Middle frontal gyrus (tissue), 1 donor: ENCODE data around the gene PDE7B.

Source experiments
- DNase-seq: peaks from one replicate; pipeline ENCODE4 v3.0.0-alpha.2; 2015; ENCODE audit warnings: low spot score; ENCODE audit errors: extremely low spot score

PDE7B gene

GRCh38 chr6:135884136-135884535 is 32.6 kb downstream of the PDE7B start:
- no peak for DNase-seq

- no peak for DNase-seq
Observed at GRCh38 chr6:135887069-135887468, 35.6 kb downstream of the PDE7B start.

GRCh38 chr6:135888818-135889217 is 37.3 kb downstream of the PDE7B start:
- DNase-seq: no peak

GRCh38 chr6:135890876-135891275 is 39.4 kb downstream of the PDE7B start:
- DNase-seq: no peak

- DNase-seq: no peak
Observed at GRCh38 chr6:135891710-135892109, 40.2 kb downstream of the PDE7B start.

- no peak for DNase-seq
Observed at GRCh38 chr6:135895231-135895911, 43.9 kb downstream of the PDE7B start.

- DNase-seq: no peak
Observed at GRCh38 chr6:135897087-135897486, 45.6 kb downstream of the PDE7B start.

- peak; percentile 69 for DNase-seq
Observed at GRCh38 chr6:135901774-135902524, 50.4 kb downstream of the PDE7B start.

- no peak for DNase-seq
Observed at GRCh38 chr6:135902756-135903331, 51.3 kb downstream of the PDE7B start.

GRCh38 chr6:135904666-135905065 is 53.2 kb downstream of the PDE7B start:
- DNase-seq: no peak

GRCh38 chr6:135905604-135906300 is 54.3 kb downstream of the PDE7B start:
- DNase-seq: no peak

GRCh38 chr6:135906542-135906941 is 55.0 kb downstream of the PDE7B start:
- no peak for DNase-seq

- no peak for DNase-seq
Observed at GRCh38 chr6:135906972-135907465, 55.5 kb downstream of the PDE7B start.

- DNase-seq: no peak
Observed at GRCh38 chr6:135909737-135910387, 58.4 kb downstream of the PDE7B start.

GRCh38 chr6:135910790-135911618 is 59.5 kb downstream of the PDE7B start:
- no peak for DNase-seq

GRCh38 chr6:135913785-135914184 is 62.3 kb downstream of the PDE7B start:
- no peak for DNase-seq

- DNase-seq: no peak
Observed at GRCh38 chr6:135919026-135919425, 67.5 kb downstream of the PDE7B start.

- no peak for DNase-seq
Observed at GRCh38 chr6:135920689-135921088, 69.2 kb downstream of the PDE7B start.

GRCh38 chr6:135921188-135921587 is 69.7 kb downstream of the PDE7B start:
- DNase-seq: no peak

GRCh38 chr6:135922174-135922573 is 70.7 kb downstream of the PDE7B start:
- no peak for DNase-seq
